T-cell (primary cell): Measurements from ENCODE around the gene RNF4. TPM values are rescaled to one million over a fixed set of nuclear protein-coding genes. Genes with fewer than 3 reads are reported as not detected.
A peak's percentile ranks its signal among the peaks of the same experiment; 100 is the strongest.
"Not testable (repeated sequence)": the region's sequence is repeated elsewhere in the genome, so short reads cannot be mapped to it uniquely, and the experiment has no call there.

Experiments
- ATAC-seq, 4 experiments: fragments of 200-7000 bp in 3 of 4; fragments of 150-1000 bp in 1 of 4; cut with Tn5 transposase; replicated peaks in 1 of 4; 1 replicate in 3 of 4; 2 replicates in 1 of 4; pipeline ENCODE4 v1.10.0; 2021; ENCODE audit warnings: moderate library complexity in 3 of 4, mild to moderate bottlenecking in 2 of 4, moderate number of reproducible peaks in 1 of 4
- CTCF ChIA-PET, 2 donors: fragments of 300-600 bp; sonication (Branson Sonifier 250); formaldehyde crosslinking; loops; one replicate each; lab custom pipeline; 2022; ENCODE audit warnings: antibody characterized with exemption in 2 of 2; lab: Charles Lee
- POLR2A ChIA-PET, 2 donors: fragments of 300-600 bp; sonication (Branson Sonifier 250); formaldehyde crosslinking; loops; one replicate each; lab custom pipeline; 2022; ENCODE audit warnings: antibody characterized with exemption in 2 of 2; lab: Charles Lee
- DNase-seq, 35 experiments: peaks; one replicate each; pipeline versions ENCODE4 v3.0.0 to v3.0.0-alpha.2; 2013 to 2023
- H3K27ac ChIP-seq: one replicate; pipeline ENCODE4 v1.5.1; 2013; ENCODE audit warnings: low read length
- H3K27me3 ChIP-seq, 2 experiments: replicated peaks in 1 of 2; 1 replicate in 1 of 2; 2 replicates in 1 of 2; pipeline versions ENCODE4 v1.6.1 to v1.7.0; 2013; ENCODE audit warnings: low read length in 1 of 2, mixed read lengths in 1 of 2; ENCODE audit not compliant: control insufficient read depth in 2 of 2, insufficient read depth in 2 of 2; ENCODE audit errors: extremely low read depth in 1 of 2
- H3K36me3 ChIP-seq, 2 donors: 1 replicate in 1 of 2; 2 replicates in 1 of 2; pipeline versions ENCODE4 v1.6.1 to v1.7.0; 2013; ENCODE audit warnings: low read length in 1 of 2; ENCODE audit not compliant: control insufficient read depth in 2 of 2, insufficient read depth in 1 of 2; ENCODE audit errors: extremely low read depth in 1 of 2
- H3K4me1 ChIP-seq, 2 experiments: 1 replicate in 1 of 2; 2 replicates in 1 of 2; pipeline versions ENCODE4 v1.6.1 to v1.7.0; 2013; ENCODE audit warnings: low read length in 2 of 2, mixed read lengths in 1 of 2; ENCODE audit not compliant: insufficient read depth in 2 of 2, control insufficient read depth in 1 of 2; ENCODE audit errors: extremely low read depth in 1 of 2
- H3K4me3 ChIP-seq, 2 donors: 1 replicate in 1 of 2; 2 replicates in 1 of 2; pipeline versions ENCODE4 v1.5.1 to v1.7.0; 2013; ENCODE audit warnings: mild to moderate bottlenecking in 2 of 2, low read length in 1 of 2, moderate library complexity in 1 of 2; ENCODE audit not compliant: control insufficient read depth in 1 of 2; ENCODE audit errors: extremely low read depth in 1 of 2
- H3K9me3 ChIP-seq: 2 replicates; pipeline ENCODE4 v1.7.0; 2013
- H3K27ac Mint-ChIP-seq, 2 donors: one replicate each; pipeline ENCODE4 v1.8.0; 2020 to 2021; ENCODE audit warnings: mild to moderate bottlenecking in 2 of 2, mixed read lengths in 2 of 2
- H3K27me3 Mint-ChIP-seq, 2 donors: one replicate each; pipeline ENCODE4 v1.8.0; 2021 to 2022; ENCODE audit warnings: mixed read lengths in 2 of 2
- H3K36me3 Mint-ChIP-seq: one replicate; pipeline ENCODE4 v1.8.0; 2021; ENCODE audit warnings: mixed read lengths
- H3K4me1 Mint-ChIP-seq, 3 donors: one replicate each; pipeline ENCODE4 v1.8.0; 2020 to 2022; ENCODE audit warnings: mixed read lengths in 3 of 3, mild to moderate bottlenecking in 1 of 3
- H3K4me3 Mint-ChIP-seq, 3 donors: one replicate each; pipeline ENCODE4 v1.8.0; 2020 to 2022; ENCODE audit warnings: mild to moderate bottlenecking in 3 of 3, mixed read lengths in 3 of 3, moderate library complexity in 3 of 3
- H3K9me3 Mint-ChIP-seq, 3 donors: one replicate each; pipeline ENCODE4 v1.8.0; 2020 to 2022; ENCODE audit warnings: mixed read lengths in 3 of 3
- WGBS: methylation state at CpG from one replicate; pipeline ENCODE4 v1.1.5; 2013; ENCODE audit warnings: missing lambda C conversion rate; ENCODE audit not compliant: insufficient coverage; 5-methylcytosine and 5-hydroxymethylcytosine counted together
- total RNA-seq, 35 experiments: library from RNA in 6 of 35; stranded (reverse) in 6 of 35; fragments of 120-200 nt in 1 of 35; gene quantifications; one replicate each; pipeline versions ENCODE4 v1.2.1 to v1.2.4 and lab custom pipeline; 2013 to 2026

Gene RNF4
- total RNA-seq, 5 donors from 2014 or later (not counting 1 experiment from before 2014, with no cell fraction given) = 89.2 to 107 (median 104) TPM

GRCh38 chr4:2429945-2430757 lies 38.8 kb upstream of the RNF4 start:
- H3K4me1 Mint-ChIP-seq, H3K9me3 Mint-ChIP-seq, H3K4me1 ChIP-seq, H3K27ac Mint-ChIP-seq, H3K27me3 Mint-ChIP-seq, H3K9me3 ChIP-seq, H3K36me3 Mint-ChIP-seq, H3K36me3 ChIP-seq, CTCF ChIA-PET, DNase-seq, ATAC-seq, H3K4me3 ChIP-seq, POLR2A ChIA-PET, H3K4me3 Mint-ChIP-seq, H3K27ac ChIP-seq: not testable (repeated sequence)
- WGBS = 93% methylated on average over 8 of the region's 49 CpGs
- peaks cover 0 to 13% of the 10 kb centered on the region in 2 experiments for H3K27me3 ChIP-seq

- DNase-seq (no peak), ATAC-seq (no peak)
- H3K36me3 ChIP-seq = no peaks in the 10 kb centered on the region
- peaks cover 0 to 3% of the 10 kb centered on the region in 2 donors for H3K27me3 Mint-ChIP-seq
- H3K4me1 Mint-ChIP-seq = no peaks in the 10 kb centered on the region
- no peak overlapping the region for H3K4me3 ChIP-seq
- CTCF ChIA-PET = interaction anchor here in 1 of 2 donors (0.7 to 0.8 kb wide), 2 partner anchors 13 to 545 kb away, joined by 3 read pairs; partner anchors contain the start of gene CFAP99
- POLR2A ChIA-PET = interaction anchor here in 1 of 2 donors (0.5 to 0.6 kb wide), 2 partner anchors 28 to 276 kb away, joined by 3 to 5 read pairs; no protein-coding TSS in a partner anchor
- no peak overlapping the region for H3K4me3 Mint-ChIP-seq
- no peaks in the 10 kb centered on the region for H3K9me3 Mint-ChIP-seq
- H3K27me3 ChIP-seq = peaks cover 0 to 2% of the 10 kb centered on the region in 2 experiments
- no peak overlapping the region for H3K27ac Mint-ChIP-seq
- no peaks in the 10 kb centered on the region for H3K9me3 ChIP-seq
- no peak overlapping the region for H3K27ac ChIP-seq
- no peaks in the 10 kb centered on the region for H3K36me3 Mint-ChIP-seq
- H3K4me1 ChIP-seq = no peaks in the 10 kb centered on the region
Measured at GRCh38 chr4:2432004-2432403, 36.9 kb upstream of the RNF4 start.

DNA sequence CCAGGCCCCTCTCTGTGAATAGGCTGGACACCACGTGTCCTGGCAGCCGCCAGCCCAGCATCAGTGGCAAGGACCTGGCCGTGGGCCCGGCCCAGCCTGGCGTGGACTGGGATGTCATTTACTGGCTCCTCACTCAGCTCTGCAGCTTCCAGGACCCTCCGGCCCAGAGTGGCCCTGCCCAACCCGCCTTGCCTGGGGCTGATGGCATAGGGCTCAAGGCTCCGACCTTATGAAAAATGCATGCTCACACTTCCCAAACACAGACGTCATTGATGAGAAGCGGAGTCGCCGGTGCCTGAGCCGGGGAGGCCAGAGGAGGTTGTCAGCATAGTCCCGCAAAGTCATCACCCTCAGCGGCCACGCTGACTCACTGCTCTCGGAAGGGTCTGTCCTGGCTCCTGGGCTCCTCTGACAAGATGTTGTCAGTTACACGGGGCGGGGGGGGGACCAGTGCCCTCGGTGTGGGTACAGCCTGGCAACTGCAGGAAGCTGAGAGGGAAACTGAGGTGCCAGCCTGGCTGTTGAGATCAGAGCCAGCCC lies 35.8 kb upstream of the RNF4 start:
- ATAC-seq = no peak
- no peaks in the 10 kb centered on the region for H3K36me3 Mint-ChIP-seq
- H3K4me1 ChIP-seq = no peaks in the 10 kb centered on the region
- no peak overlapping the region for H3K27ac ChIP-seq
- H3K27ac Mint-ChIP-seq = no peak overlapping the region
- H3K27me3 ChIP-seq = peaks cover 0 to 2% of the 10 kb centered on the region in 2 experiments
- H3K36me3 ChIP-seq = no peaks in the 10 kb centered on the region
- H3K4me3 Mint-ChIP-seq = no peak overlapping the region
- no peak overlapping the region for H3K4me3 ChIP-seq
- no peaks in the 10 kb centered on the region for H3K9me3 ChIP-seq
- WGBS = 88% methylated on average over 20 of the region's 20 CpGs
- H3K4me1 Mint-ChIP-seq = no peaks in the 10 kb centered on the region
- H3K27me3 Mint-ChIP-seq = peaks cover 0 to 3% of the 10 kb centered on the region in 2 donors
- DNase-seq = no peak
- ChIA-PET CTCF (no interaction called here), POLR2A (no interaction called here)
- H3K9me3 Mint-ChIP-seq = no peaks in the 10 kb centered on the region

DNA sequence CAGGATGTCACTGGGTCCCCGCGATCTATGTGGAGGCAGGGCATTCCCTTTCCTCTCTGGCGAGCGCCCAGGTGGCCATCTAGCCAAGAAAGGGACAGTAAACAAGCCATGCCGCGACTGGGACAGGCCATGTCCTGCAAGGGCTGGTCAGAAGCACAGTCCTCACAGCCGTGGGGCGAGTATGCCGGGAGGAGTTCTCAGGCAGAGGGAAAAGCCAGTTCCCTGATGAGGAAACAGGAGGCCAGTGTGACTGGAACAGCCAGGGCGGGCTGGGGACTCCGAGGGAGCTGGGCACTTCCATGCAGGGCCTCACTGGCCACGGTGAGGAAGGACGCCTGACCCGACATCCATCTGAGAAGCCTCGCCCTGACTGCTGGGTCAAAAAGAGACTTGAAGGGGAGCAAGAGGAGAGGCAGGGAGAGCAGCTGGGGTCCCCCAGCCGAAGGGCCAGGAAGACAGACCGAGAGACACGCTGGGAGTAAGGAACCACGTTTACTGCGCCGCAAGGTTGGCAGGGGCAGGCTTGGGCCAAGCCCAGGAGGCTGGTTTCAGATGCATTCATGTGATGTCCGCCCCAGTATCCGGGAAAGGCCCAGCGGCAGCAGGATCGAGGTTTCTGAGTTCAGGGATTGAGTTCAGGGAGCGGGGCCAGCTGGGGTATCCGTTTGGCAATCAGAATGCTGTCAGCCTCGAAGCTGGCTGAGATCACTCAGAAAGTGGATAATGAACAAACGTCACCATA lies 35.1 kb upstream of the RNF4 start:
- Mint-ChIP-seq H3K36me3 (no peaks in the 10 kb centered on the region), H3K27ac (no peak overlapping the region), H3K4me3 (no peak overlapping the region), H3K27me3 (peaks cover 0 to 3% of the 10 kb centered on the region in 2 donors), H3K4me1 (no peaks in the 10 kb centered on the region), H3K9me3 (no peaks in the 10 kb centered on the region)
- H3K36me3 ChIP-seq = no peaks in the 10 kb centered on the region
- H3K27me3 ChIP-seq = peaks cover 0 to 2% of the 10 kb centered on the region in 2 experiments
- H3K4me1 ChIP-seq = no peaks in the 10 kb centered on the region
- POLR2A ChIA-PET = interaction anchor here in 1 of 2 donors (0.6 kb wide), 1 partner anchor 906 kb away, joined by 3 read pairs; no protein-coding TSS in a partner anchor
- no peak for ATAC-seq
- H3K4me3 ChIP-seq = no peak overlapping the region
- no peak overlapping the region for H3K27ac ChIP-seq
- no peak for DNase-seq
- no peaks in the 10 kb centered on the region for H3K9me3 ChIP-seq
- WGBS = 88% methylated on average over 27 of the region's 29 CpGs
- CTCF ChIA-PET = interaction anchor here in 1 of 2 donors (0.6 kb wide), 1 partner anchor 588 kb away, joined by 7 read pairs; no protein-coding TSS in a partner anchor

GRCh38 chr4:2434420-2434819 lies 34.5 kb upstream of the RNF4 start:
- WGBS = 70% methylated on average over 8 of the region's 9 CpGs
- Mint-ChIP-seq H3K27ac (no peak overlapping the region), H3K36me3 (no peaks in the 10 kb centered on the region), H3K4me1 (no peaks in the 10 kb centered on the region), H3K27me3 (no peaks in the 10 kb centered on the region), H3K4me3 (no peak overlapping the region), H3K9me3 (no peaks in the 10 kb centered on the region)
- H3K27me3 ChIP-seq = peaks cover 0 to 2% of the 10 kb centered on the region in 2 experiments
- POLR2A ChIA-PET = interaction anchor here in 1 of 2 donors (0.6 kb wide), 1 partner anchor 907 kb away, joined by 3 read pairs; no protein-coding TSS in a partner anchor
- H3K4me3 ChIP-seq = no peak overlapping the region
- H3K27ac ChIP-seq = no peak overlapping the region
- H3K36me3 ChIP-seq = no peaks in the 10 kb centered on the region
- H3K4me1 ChIP-seq = no peaks in the 10 kb centered on the region
- H3K9me3 ChIP-seq = no peaks in the 10 kb centered on the region
- CTCF ChIA-PET = interaction anchor here in 1 of 2 donors (0.6 kb wide), 1 partner anchor 589 kb away, joined by 7 read pairs; no protein-coding TSS in a partner anchor
- DNase-seq (no peak), ATAC-seq (no peak)

DNA sequence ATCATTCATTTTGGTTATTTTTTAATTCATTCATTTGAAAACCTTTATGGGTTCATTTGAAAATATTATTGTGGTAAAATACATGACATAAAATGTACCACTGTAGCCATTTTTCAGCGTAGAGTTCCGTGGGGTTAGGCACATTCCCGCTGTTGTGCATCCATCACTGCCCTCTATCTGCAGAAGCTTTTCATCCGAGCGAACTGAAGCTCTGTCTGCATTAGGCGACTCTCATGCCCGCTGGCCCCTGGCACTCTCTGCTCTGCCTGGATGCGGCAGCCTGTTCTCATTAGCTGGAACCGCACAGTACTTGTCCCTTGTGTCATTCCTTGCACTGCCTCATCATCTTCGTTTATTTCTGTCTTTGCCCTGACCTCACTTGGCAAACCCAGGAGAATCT lies 32.6 kb upstream of the RNF4 start:
- no peaks in the 10 kb centered on the region for H3K36me3 Mint-ChIP-seq
- POLR2A ChIA-PET = no interaction called here
- DNase-seq = peak in 1 of 35 experiments; percentile 14
- no peaks in the 10 kb centered on the region for H3K36me3 ChIP-seq
- 73% methylated on average over 7 of the region's 10 CpGs for WGBS
- H3K4me1 ChIP-seq = peaks cover 0 to 1% of the 10 kb centered on the region in 2 experiments
- H3K27ac ChIP-seq = no peak overlapping the region
- no peak overlapping the region for H3K4me3 ChIP-seq
- H3K27ac Mint-ChIP-seq = no peak overlapping the region
- H3K27me3 Mint-ChIP-seq = no peaks in the 10 kb centered on the region
- peaks cover 0 to 2% of the 10 kb centered on the region in 2 experiments for H3K27me3 ChIP-seq
- H3K4me3 Mint-ChIP-seq = no peak overlapping the region
- no peak for ATAC-seq
- H3K4me1 Mint-ChIP-seq = peaks cover 0 to under 1% (median 0%) of the 10 kb centered on the region in 3 donors
- no peaks in the 10 kb centered on the region for H3K9me3 Mint-ChIP-seq
- H3K9me3 ChIP-seq = no peaks in the 10 kb centered on the region
- CTCF ChIA-PET = interaction anchor here in 1 of 2 donors (0.5 kb wide), 1 partner anchor 169 kb away, joined by 3 read pairs; no protein-coding TSS in a partner anchor
